HG02571 (cell line): ENCODE results near the gene POLRMT.
"Not testable (repeated sequence)": the region's sequence is repeated elsewhere in the genome, so short reads cannot be mapped to it uniquely, and the experiment has no call there.

Experiments used
- ATAC-seq: cut with Tn5 transposase; IDR thresholded peaks from one replicate; pipeline ENCODE4 v1.9.1; 2021; ENCODE audit warnings: mild to moderate bottlenecking, moderate library complexity; ENCODE audit not compliant: unreplicated experiment

POLRMT gene

DNA sequence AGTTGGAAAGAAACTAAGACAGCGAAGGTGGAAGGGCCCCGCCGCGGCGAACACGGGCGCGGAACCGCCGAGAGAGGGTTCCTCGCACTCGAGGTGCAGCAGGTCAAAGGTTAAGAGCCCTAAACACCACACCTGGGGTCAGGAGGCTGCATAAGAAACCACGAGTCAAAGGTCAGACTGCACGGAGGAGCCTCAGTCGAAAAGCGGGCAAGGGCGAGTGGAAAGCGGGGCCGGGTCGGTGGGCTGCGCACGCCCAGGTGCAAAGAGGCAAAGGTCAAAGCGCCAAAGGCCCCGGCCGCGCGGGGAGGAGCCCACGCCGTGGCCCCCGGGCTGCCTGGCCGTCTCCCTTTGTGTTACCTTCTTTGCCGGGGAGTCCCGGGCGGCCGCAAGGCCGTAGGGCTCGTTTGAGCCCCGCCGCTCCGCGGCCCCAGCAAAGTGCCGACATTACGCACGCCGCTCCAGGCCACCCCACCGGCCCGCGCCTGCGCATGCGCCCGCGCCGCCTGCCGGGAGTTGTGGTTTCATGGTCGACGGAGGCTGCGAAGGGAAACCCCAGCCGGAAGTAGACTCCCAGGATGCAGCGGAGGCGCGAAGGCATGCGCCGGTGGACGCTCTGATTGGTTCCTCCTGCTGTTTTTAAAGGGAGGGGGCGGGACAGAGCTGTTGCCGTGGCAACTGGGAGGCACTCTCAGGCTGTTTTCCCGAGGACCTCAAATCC, at the start of gene POLRMT:
Gene POLRMT, minus strand, starts transcription at position 470 of the 718 bp plus-strand sequence. Its CDS starts 25 bp downstream, at position 445.
- peak; percentile 65 for ATAC-seq

DNA sequence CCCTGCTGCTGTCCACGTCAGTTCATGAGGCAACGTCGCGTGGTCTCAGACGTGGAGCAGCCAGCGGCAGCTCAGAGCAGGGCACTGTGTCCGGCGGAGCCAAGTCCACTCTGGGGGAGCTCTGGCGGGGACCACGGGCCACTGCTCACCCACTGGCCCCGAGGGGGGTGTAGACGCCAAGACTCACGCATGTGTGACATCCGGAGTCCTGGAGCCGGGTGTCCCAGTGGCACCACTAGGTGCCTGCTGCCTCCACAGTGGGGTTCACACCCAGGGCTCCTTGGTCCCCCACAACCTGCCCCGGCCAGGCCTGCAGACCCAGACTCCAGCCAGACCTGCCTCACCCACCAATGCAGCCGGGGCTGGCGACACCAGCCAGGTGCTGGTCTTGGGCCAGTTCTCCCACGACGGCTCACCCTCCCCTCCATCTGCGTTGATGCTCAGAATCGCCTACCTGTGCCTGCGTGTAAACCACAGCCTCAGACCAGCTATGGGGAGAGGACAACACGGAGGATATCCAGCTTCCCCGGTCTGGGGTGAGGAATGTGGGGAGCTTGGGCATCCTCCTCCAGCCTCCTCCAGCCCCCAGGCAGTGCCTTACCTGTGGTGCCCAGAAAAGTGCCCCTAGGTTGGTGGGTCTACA, 49.5 kb upstream of the POLRMT start:
- ATAC-seq: no peak

DNA sequence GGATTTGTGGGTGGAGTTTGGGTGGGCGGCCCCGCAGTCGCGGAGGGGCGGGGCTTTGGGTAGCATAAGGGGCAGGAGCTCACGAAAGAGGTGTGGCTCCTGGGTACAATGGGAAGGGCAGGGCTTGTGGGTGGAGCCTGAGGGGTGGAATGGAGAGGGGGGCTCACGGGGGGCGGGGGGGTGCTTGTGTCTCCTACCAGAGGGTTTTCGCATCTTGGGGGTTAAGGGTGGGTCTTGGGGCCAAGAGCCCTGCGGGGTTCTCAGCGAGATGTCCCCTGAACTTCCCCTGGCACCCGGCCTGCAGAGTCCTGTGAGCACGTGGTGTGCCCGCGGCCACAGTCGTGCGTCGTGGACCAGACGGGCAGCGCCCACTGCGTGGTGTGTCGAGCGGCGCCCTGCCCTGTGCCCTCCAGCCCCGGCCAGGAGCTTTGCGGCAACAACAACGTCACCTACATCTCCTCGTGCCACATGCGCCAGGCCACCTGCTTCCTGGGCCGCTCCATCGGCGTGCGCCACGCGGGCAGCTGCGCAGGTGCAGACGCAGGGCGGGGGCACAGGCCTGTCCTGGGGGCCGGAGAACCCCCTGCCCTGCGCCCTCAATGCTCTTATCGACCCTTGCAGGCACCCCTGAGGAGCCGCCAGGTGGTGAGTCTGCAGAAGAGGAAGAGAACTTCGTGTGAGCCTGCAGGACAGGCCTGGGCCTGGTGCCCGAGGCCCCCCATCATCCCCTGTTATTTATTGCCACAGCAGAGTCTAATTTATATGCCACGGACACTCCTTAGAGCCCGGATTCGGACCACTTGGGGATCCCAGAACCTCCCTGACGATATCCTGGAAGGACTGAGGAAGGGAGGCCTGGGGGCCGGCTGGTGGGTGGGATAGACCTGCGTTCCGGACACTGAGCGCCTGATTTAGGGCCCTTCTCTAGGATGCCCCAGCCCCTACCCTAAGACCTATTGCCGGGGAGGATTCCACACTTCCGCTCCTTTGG, 48.0 kb upstream of the POLRMT start:
- no peak for ATAC-seq

- ATAC-seq: peak; percentile 67
Observed at GRCh38 chr19:680287-681028, 47.1 kb upstream of the POLRMT start.

GRCh38 chr19:679418-680286, 46.3 kb upstream of the POLRMT start:
- ATAC-seq: peak; percentile 2

DNA sequence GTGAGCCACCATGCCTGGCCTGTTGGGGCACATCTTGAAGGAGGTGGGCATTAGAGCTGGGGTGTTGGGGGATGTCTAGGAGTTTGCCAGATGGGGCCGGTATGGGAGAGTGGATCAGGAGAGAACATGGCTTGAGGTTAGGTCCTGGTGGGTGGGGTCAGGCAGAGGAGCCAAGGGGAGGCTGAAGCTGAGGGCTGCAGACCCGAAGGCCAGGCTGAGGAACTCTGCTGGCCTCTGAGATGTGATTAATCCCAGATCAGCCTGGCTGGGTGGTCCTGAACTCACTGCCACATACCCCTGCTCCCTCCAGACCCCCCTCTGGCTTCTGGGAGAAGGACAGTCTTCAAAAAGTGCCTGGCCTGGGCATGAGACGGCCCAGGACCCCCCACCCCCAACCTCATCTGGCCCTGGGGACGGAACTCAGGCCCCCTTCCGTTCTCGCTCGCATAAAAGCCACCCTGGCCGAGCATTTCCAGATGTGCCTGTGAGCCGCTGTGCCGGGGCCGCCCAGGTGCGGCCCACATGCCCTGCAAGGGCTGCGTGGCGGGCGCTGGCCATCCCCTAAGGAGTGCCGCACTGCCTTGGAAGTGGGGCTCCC, 45.6 kb upstream of the POLRMT start:
- no peak for ATAC-seq

DNA sequence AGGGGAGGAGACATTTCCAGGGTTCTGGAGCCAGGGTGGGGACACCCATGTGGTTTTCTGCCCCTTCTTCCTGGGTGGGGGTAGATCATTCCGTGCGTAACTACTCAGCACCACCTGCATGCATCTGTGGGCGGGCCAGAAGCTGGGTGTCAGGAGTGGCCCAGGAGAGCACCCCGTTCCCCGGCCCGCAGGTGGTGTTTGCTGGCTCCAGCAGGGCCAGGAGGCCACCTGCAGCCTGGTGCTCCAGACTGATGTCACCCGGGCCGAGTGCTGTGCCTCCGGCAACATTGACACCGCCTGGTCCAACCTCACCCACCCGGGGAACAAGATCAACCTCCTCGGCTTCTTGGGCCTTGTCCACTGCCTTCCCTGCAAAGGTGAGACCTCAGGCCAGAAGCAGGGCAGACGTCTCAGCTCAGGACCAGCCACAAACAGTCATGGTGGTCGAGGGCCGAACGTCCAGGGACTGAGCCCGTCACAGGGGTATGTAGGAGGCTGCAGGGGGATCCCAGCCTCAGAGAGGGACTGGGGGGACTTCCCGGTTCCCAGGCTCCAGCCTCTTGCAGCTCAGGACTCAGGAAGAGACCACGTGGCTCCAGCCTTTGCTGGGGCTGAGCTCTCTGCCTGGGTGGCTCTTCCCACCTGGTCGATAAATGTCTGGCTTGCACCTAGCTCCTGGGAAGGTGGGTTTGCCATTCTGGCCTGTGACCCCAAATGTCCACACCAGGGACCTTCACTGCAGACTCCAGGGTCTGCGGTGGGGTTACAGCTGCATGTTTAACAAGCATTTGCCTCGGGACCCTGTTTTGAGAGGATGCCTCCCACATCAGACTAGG, 44.5 kb upstream of the POLRMT start:
- ATAC-seq: no peak

DNA sequence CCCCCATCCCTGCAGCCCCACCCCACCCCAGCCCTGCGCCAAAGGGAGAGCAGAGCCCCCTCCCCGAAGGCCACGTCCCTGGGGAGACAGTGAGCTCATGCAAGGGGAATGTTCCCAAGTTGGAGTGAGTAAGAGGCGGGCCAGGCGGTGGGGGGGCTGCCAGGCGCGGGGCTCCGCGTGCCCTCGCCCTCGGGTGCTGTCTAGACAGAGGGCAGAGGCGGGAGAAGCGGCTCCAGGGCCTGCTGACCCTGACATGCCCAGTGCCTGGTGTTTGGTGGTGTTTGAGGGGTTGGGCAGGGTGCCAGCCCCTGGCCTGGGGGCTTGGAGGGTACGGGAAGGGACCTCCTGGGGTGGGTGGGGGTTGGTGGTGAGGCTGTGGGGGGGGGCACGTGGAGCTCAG, 43.9 kb upstream of the POLRMT start:
- no peak for ATAC-seq

- no peak for ATAC-seq
Observed at GRCh38 chr19:676339-677105, 43.2 kb upstream of the POLRMT start, which contains the start of gene FSTL3. FSTL3 (plus strand) TSS chr19:676392; CDS start chr19:676424, 32 bp downstream.

DNA sequence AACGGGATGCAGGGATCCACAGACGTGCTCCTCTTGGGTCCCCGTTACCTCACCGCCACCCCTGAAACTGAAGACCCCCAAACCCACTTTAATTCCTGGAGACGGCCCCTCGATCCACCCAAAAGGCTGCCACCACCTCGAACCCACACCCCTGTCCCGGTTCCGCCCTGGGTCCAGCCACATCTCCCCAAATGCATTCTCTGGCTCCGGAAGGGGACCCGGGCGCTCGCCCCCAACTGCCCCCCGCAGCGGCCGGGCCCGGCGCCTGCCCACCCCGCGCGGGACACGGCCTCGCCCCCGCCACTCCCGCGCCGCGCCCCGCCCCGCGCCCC, 42.6 kb upstream of the POLRMT start:
- no peak for ATAC-seq

- ATAC-seq: no peak
Observed at GRCh38 chr19:674282-675151, 41.2 kb upstream of the POLRMT start.

GRCh38 chr19:670609-671075, 37.3 kb upstream of the POLRMT start:
- ATAC-seq: no peak

GRCh38 chr19:668675-669434, 35.5 kb upstream of the POLRMT start:
- ATAC-seq: not testable (repeated sequence)

GRCh38 chr19:666985-667573, 33.7 kb upstream of the POLRMT start:
- not testable (repeated sequence) for ATAC-seq

GRCh38 chr19:664913-665443, 31.6 kb upstream of the POLRMT start:
- ATAC-seq: no peak
